Stimulated activated CD4-positive, alpha-beta T cell treated with anti-CD3 and anti-CD28 coated beads, Interleukin-2, amount 100 ng/mL, for 48 hours (primary cell): ENCODE measurements around the gene VPS11.
A peak's percentile ranks its signal among the peaks of the same experiment; 100 is the strongest.
"Not testable (repeated sequence)": the region's sequence is repeated elsewhere in the genome, so short reads cannot be mapped to it uniquely, and the experiment has no call there.

Experiments
- DNase-seq, 2 donors: peaks; one replicate each; pipeline ENCODE4 v3.0.0-alpha.2; 2020

Gene VPS11

DNA sequence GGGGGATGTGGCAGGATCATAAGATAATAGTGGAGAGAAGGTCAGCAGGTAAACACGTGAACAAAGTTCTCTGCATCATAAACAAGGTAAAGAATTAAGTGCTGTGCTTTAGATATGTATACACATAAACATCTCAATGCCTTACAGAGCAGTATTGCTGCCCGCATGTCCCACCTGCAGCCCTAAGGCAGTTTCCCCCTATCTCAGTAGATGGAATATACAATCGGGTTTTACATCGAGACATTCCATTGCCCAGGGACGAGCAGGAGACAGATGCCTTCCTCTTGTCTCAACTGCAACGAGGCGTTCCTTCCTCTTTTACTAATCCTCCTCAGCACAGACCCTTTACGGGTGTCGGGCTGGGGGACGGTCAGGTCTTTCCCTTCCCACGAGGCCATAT is 28.1 kb upstream of the VPS11 start:
- not testable (repeated sequence) for DNase-seq

- no peak for DNase-seq
These were observed 25.6 kb upstream of the VPS11 start for GRCh38 chr11:119041821-119042514.

DNA sequence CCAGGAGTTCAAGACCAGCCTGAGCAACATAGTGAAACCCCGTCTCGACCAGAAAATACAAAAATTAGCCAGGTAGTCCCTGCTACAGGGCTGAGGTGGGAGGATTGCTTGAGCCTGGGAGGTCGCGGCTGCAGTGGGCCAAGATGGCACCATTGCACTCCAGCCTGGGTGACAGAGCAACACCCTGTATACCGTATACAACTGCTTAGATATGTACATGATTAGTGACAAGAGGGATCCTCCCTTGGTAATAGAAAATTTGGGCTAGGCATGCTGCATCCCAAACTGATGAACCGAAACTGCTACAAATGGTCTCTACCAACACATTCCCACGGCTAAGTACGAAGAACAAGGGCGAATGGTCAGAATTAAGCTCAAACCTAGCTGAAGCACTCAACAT is 24.7 kb upstream of the VPS11 start:
- no peak for DNase-seq

DNA sequence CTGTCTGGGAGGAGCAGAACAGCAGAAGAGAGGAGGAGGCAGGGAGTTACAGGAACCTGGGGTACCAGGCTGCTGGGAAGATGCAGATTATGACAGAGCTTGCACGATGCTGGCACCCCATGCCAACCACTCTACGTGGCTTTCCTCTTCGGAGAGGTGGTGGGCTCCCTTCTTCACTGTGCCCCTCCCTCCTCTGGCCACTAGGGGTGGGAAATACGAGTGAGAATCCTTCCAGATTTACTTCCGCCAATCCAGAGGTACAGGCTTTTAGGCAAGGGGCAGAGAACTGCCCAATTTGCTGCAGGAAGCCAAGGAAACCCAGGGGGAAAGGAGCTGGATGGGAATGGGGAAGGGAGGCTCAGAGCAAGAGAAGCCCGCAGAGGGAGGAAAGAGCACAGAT is 22.9 kb upstream of the VPS11 start:
- no peak for DNase-seq

DNA sequence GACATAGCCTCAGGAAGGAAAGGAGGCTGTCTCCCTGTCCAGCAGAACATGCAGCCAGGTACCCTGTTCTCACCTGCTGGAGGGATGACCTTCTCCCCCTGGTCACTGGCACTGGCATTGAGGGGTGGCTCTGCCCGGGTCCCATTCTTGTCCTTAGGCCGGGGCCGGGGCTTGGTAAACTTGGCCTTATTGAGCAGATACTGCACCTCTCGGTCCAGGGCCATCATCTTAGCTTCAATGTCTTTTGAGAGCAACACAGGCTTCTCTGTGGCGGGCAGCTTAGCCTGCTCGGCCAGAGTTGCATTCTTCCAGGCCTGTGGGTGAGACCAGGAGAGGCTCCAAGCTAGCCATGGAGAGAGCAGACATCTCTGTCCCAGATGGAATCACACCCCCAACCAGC is 21.1 kb upstream of the VPS11 start:
- no peak for DNase-seq

DNA sequence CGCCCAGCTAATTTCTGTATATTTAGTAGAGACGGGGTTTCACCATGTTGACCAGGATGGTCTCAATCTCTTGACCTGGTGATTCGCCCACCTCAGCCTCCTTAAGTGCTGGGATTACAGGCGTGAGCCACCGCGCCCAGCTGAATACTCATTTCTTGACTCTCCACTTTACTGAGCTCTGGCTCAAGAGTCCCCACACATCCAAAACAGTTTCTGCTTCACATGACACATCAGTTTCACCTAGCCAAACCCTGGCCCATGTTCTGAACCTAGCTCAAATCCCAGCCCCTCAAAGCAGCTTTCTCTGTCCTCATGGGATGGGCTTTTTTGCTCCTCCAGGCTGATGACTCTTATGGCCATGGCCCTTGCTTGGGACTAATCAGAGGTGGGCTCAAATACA is 20.4 kb upstream of the VPS11 start:
- DNase-seq = no peak

DNA sequence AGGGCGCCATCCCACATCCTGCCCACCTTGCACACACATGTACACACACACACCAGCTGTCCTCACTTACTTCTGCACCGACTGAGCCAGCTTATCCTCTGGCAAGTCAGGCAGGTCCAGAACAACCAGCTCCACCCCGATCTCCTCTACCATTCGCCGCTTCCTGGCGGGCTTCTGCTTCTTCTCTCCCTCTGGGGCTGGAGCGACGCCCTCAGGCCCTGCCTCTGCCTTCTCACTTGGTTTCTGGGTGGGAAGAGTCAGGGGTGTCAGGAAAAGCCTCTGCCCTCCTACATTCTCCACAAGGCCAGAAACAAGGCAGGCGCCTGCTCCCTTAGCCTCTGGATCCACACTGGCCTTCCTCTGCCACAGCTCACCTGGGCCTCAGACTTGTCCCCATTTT is 19.0 kb upstream of the VPS11 start:
- DNase-seq = no peak

DNA sequence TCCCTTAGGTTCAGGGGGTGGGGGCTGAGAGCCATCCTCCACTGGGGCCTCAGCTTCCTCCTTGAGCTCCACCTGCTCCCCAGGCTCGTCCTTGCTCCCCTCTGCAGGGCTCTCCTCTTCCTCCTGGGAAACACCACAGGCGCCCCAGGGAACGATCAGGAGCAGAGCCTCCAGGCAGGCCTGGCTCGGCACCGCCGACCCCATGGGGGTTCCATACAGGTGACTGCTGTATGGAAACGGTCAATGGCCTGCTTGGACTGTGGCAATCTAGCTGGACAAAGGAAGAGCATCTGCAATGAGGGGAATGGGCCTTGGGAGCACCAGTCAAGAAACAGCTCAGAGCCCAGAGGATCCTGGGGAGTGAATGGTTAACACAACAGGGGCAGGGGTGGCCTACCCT is 18.5 kb upstream of the VPS11 start:
- DNase-seq = no peak

GRCh38 chr11:119051440-119052162 is 16.0 kb upstream of the VPS11 start:
- no peak for DNase-seq

DNA sequence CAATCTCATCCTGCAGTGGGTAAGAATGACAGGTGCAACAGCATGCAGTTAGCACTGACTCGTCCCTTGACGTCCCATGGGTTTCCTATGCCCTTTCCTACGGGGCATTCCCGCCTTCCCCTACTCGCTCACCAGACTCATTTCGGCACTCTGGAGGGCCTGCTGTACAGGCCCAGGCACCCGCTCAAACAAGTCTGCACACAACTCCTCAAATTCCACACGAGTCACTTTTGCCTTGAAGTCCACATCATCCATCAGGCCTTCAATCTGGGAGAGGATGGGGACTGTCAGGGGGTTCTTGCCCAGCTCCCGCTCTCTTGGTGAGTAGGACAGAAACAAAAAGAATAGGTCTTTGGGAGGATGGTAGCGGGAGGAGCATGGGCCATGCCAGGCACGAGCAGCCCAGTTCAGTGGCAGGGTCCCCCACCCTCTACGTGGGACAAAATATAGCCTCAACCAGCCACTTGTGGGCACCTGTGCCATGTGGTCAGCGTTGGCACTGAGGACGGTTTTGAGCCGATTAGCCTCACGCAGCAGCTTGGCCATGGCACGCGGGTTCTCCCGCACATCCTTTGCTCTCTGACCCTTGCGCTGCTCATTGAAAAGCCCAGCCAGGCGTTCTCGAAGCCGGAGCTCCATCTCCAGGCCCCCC is 15.3 kb upstream of the VPS11 start:
- DNase-seq = no peak

GRCh38 chr11:119054418-119054817 is 13.2 kb upstream of the VPS11 start:
- no peak for DNase-seq

DNA sequence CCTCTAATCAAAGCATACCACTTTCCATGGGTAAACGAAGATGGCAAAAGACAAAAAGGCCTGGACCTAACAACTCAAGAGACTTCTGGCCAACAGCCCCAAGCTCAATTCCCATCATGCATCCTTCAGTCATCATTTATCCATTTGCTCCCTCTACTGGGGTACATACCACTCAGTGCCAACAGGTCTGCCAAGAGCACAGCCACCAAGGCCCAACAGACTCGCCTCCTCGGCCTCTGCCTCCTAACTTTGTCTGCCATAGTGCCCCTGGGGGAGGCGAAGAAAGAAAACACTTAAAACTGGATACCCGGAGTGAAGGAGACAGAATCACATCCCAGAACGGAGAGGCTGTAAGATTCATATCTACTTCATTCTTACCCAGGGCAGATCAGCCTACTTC is 11.7 kb upstream of the VPS11 start:
- no peak for DNase-seq

- DNase-seq = peak in 1 of 2 donors; percentile 20
These were observed 11.1 kb upstream of the VPS11 start for GRCh38 chr11:119056421-119056999.

DNA sequence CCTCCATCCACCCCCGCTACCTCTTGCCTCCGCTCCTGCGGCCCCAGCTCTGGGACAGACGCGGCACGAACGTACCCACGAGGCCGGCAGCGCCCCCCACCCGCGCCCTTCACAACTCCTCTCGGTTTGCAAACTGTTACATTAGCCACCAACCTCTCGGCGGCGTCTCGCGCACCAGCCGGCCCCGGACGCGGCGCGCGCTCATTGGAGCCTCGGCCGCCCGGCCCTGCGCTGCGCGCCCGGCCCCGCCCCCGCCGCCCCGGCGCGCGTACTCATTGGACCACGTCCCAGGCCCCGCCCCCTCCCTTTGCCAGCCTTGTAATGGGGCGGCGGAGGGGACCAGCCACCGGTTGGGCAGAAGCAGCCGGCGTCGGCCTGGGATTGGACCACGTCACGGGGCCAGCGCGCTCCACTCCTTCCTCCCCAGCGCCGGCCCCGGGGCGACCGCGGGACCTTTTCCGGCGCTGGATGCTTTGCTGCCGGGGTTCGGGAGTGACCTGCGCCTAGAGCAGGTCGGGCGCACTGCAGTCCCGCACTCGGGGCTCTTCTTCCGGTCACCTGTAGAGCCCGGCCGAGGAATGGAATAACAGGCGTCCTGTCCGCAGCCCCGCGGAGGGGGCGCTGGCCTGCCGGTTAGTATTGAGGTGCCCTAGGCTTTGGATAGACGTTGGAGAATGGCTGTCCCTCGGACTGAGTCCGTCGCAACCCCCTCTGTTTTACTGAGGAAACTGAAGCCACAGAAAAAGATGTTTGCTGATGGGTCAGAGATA is 10.4 kb upstream of the VPS11 start, which contains the start of gene HYOU1:
Gene HYOU1 (minus strand): TSS at position 206 of the 770 bp plus-strand sequence. CDS start 1,045 bp downstream, outside the sequence.
- peak; percentile 99 for DNase-seq

DNA sequence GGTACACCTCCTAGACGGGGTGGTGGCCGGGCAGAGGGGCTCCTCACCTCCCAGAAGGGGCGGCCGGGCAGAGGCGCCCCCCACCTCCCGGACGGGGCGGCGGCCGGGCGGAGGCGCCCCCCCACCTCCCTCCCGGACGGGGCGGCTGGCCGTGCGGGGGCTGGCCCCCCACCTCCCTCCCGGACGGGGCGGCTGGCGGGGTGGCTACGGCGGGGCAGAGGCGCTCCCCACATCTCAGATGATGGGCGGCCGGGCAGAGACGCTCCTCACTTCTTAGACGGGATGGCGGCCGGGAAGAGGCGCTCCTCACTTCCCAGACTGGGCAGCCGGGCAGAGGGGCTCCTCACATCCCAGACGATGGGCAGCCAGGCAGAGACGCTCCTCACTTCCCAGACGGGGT is 8.5 kb upstream of the VPS11 start:
- DNase-seq = not testable (repeated sequence)

DNA sequence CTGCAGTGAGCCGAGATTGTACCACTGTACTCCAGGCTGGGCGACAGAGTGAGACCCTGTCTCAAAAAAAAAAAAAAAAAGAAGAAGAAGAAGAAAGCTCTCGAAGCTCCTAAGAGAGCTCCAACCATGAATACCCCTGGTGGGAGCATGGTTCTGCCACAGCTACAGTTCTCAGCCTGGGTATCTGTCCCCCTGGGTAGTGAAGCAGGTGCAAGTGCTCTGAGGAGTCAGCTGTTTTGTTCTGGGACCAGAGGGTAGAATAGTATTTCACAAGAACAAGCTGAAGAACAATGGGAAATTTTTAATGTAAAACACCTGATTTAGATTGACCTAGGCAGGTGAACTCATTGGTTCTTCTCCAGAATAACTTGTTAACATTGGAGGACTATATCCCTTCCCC is 6.4 kb upstream of the VPS11 start:
- no peak for DNase-seq

DNA sequence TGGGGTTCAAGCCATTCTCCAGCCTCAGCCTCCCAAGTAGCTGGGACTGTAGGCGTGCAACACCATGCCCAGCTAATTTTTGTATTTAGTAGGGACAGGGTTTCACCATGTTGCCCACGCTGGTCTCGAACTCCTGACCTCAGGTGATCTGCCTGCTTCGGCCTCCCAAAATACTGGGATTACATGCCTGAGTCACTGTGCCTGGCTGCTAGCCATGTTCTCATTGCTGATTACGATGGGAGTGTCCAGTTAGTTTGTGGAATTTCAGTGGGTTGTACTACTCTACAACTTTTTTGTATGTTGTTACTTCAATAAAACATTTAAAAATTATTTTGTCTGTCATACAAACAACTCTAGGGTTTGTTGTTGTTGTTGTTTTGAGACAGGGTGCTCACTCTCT is 4.8 kb upstream of the VPS11 start:
- no peak for DNase-seq

DNA sequence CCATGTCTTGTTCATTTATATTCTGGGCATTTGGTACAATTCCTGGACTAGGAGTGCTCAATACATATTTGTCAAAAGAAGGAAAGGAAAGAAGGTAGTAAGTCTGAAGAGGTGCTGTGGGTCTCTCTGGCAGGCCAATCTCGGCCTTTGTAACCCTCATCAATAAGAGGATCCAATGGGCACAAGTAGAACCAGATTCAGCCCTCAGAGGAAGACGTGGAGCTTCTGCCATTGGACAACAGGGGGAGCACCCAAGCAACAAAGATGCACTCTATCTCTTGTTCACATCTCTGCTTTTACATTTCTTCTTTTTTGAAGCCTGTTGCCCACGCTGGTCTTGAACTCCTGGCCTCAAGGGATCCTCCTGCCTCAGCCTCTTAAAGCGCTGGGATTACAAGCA is 2.2 kb upstream of the VPS11 start:
- peak in 1 of 2 donors; percentile 25 for DNase-seq

GRCh38 chr11:119077839-119078238 is 10.2 kb downstream of the VPS11 start:
- no peak for DNase-seq

DNA sequence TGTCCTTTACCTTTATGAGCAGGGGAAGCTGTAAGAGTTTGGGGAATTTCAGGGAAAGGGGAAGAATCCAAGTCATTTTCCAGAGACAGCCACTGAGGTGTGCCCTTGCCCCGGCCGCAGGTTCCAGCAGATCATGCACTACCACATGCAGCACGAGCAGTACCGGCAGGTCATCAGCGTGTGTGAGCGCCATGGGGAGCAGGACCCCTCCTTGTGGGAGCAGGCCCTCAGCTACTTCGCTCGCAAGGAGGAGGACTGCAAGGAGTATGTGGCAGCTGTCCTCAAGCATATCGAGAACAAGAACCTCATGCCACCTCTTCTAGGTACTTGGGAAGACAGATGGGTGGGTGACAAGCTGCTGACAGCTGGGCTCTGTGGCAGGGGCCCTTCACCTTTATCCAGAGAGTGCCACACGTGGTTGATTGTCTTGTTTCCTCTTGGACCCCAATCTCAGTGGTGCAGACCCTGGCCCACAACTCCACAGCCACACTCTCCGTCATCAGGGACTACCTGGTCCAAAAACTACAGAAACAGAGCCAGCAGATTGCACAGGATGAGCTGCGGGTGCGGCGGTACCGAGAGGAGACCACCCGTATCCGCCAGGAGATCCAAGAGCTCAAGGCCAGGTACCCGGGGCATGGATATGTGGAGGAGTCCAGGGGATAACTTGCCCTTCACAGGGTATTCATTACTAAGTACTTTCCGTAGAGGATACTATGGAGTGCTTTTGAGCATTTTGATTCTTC is 11.2 kb downstream of the VPS11 start:
- no peak for DNase-seq

- DNase-seq = no peak
These were observed 14.2 kb downstream of the VPS11 start for GRCh38 chr11:119081682-119082260.
